Measurements from ENCODE around the gene ST8SIA5. TPM values are rescaled to one million over a fixed set of nuclear protein-coding genes. Genes with fewer than 3 reads are reported as not detected.

The ST8SIA5 gene
- total and polyA plus RNA-seq, 2 donors (not counting 3 experiments of a cell fraction or from before 2014, with no cell fraction given) = 0.25 to 0.62 TPM

GRCh38 chr18:46711444-46711863 lies 45.4 kb downstream of the ST8SIA5 start:
- H3K4me2 ChIP-seq (ENCODE audit: insufficient read depth, low read length) = no peak overlapping the region
- intact Hi-C loops (cut with micrococcal nuclease) = no loop called here
- CTCF ChIA-PET = interaction anchor here (0.8 to 1.3 kb wide), 3 partner anchors 10 to 13 kb away, joined by 3 to 4 read pairs (median 3); no protein-coding TSS in a partner anchor
- no peaks in the 10 kb centered on the region for H3K9me1 ChIP-seq (replicated peaks; ENCODE audit: control insufficient read depth, extremely low read depth, insufficient read depth, low read length)
- H3K36me3 ChIP-seq (ENCODE audit: control insufficient read depth in 2 of 2, extremely low read depth in 1 of 2, insufficient read depth in 2 of 2, low read length in 2 of 2) = no peaks in the 10 kb centered on the region
- no peaks in the 10 kb centered on the region for H3K4me1 ChIP-seq (ENCODE audit: control insufficient read depth, extremely low read depth, insufficient read depth, low read length)
- POLR2A ChIA-PET = no interaction called here
- H3K27me3 ChIP-seq (ENCODE audit: control insufficient read depth in 2 of 2, insufficient read depth in 2 of 2, low read length in 2 of 2) = peaks cover 0 to 10% of the 10 kb centered on the region in 2 experiments
- dilution Hi-C loops (cut with MboI; ENCODE audit: extremely low pct_ligation_motif_present, low sequenced_read_pairs) = no loop called here
- TF ChIP-seq GATA2 (IDR thresholded peaks at IDR 0.05; ENCODE audit: insufficient read depth, insufficient read length, low read depth, low read length) (no peak), POLR2A (IDR thresholded peaks at IDR 0.05; ENCODE audit: low read depth, low read length) (no peak), MYC (IDR thresholded peaks at IDR 0.05; ENCODE audit: low read depth, low read length) (no peak), JUN (IDR thresholded peaks at IDR 0.05; ENCODE audit: borderline replicate concordance, insufficient read depth, insufficient read length, low read depth) (no peak), FOS (IDR thresholded peaks at IDR 0.05; ENCODE audit: borderline replicate concordance, insufficient read depth, low read length) (no peak), EZH2 (IDR thresholded peaks at IDR 0.05; ENCODE audit: borderline replicate concordance, low read depth, low read length, severe bottlenecking) (no peak), POLR2AphosphoS5 (IDR thresholded peaks at IDR 0.05; ENCODE audit: insufficient read depth, low read depth, low read length) (no peak)
- TF ChIP-seq, protein P1, sequence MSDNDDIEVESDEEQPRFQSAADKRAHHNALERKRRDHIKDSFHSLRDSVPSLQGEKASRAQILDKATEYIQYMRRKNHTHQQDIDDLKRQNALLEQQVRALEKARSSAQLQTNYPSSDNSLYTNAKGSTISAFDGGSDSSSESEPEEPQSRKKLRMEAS (IDR thresholded peaks at IDR 0.05; ENCODE audit: insufficient read depth, insufficient read length) = no peak
- TF ChIP-seq, protein P2, sequence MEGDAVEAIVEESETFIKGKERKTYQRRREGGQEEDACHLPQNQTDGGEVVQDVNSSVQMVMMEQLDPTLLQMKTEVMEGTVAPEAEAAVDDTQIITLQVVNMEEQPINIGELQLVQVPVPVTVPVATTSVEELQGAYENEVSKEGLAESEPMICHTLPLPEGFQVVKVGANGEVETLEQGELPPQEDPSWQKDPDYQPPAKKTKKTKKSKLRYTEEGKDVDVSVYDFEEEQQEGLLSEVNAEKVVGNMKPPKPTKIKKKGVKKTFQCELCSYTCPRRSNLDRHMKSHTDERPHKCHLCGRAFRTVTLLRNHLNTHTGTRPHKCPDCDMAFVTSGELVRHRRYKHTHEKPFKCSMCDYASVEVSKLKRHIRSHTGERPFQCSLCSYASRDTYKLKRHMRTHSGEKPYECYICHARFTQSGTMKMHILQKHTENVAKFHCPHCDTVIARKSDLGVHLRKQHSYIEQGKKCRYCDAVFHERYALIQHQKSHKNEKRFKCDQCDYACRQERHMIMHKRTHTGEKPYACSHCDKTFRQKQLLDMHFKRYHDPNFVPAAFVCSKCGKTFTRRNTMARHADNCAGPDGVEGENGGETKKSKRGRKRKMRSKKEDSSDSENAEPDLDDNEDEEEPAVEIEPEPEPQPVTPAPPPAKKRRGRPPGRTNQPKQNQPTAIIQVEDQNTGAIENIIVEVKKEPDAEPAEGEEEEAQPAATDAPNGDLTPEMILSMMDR (IDR thresholded peaks at IDR 0.05; ENCODE audit: extremely low read depth in 1 of 2, insufficient read depth in 1 of 2, low read depth in 1 of 2, low read length in 2 of 2) = no peak
- no peaks in the 10 kb centered on the region for H3K9me3 ChIP-seq (replicated peaks; ENCODE audit: control insufficient read depth, insufficient read depth, low read length)
- H4K20me1 ChIP-seq (replicated peaks; ENCODE audit: control insufficient read depth, extremely low read depth, insufficient read depth, low read length) = no peaks in the 10 kb centered on the region
- no peak for DNase-seq (ENCODE audit: low read depth, low spot score)
- no peak for FAIRE-seq
- BruUV-seq (replicated peaks) = no TSS peak
- H3K4me3 ChIP-seq (replicated peaks in 1 of 3; ENCODE audit: insufficient read depth in 1 of 3, low read depth in 1 of 3, low read length in 3 of 3) = no peak overlapping the region
- H2AFZ ChIP-seq (ENCODE audit: low read depth, low read length) = no peak overlapping the region
- no peak overlapping the region for H3K9ac ChIP-seq (replicated peaks; ENCODE audit: extremely low read depth, insufficient read depth, low read length)
- no peaks in the 10 kb centered on the region for H3K79me2 ChIP-seq (ENCODE audit: control insufficient read depth, insufficient read depth, low read length)
- no peak overlapping the region for H3K27ac ChIP-seq (ENCODE audit: insufficient read depth, low read depth, low read length)

Measured in endothelial cell of umbilical vein (primary cell).